ENCODE results near the gene CRYGN. TPM values are rescaled to one million over a fixed set of nuclear protein-coding genes. Genes with fewer than 3 reads are reported as not detected.

CRYGN gene
- total and polyA plus RNA-seq, 12 donors = 0.07 to 0.72 (median 0.22) TPM; not detected in 8

DNA sequence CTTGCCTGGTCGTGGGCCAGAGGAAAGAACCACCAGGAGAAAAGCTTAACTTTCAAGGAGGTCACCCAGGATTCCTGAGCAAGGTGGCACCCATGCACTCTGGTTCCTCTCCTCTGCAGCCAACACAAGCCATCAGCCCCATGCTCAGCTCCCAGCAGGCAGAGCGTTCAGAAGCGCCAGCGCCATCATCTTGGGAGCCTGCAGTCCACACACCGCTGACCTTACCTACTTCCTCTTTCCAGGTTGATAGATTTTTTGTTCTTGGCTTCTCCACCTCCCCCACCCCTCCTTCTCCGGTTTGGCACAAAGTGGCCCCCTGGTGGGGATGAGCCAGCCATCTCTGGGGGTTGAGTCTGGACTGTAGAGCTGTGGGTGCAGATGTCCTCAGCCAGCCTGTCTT lies 28.4 kb downstream of the CRYGN start:
- intact Hi-C loops (cut with DNase I) = no loop called here
- peaks cover 3 to 35% (median 21%) of the 10 kb centered on the region in 9 donors for H3K4me1 ChIP-seq
- H3K27me3 ChIP-seq = peaks cover 6 to 81% (median 57%) of the 10 kb centered on the region in 7 donors
- H3K36me3 ChIP-seq = no peaks in the 10 kb centered on the region
- 70 to 74% methylated on average over 6 of the region's 6 CpGs for WGBS, 2 donors
- ATAC-seq = no peak
- H3K4me3 ChIP-seq = no peak overlapping the region
- DNase-seq = no peak
- H3K9me3 ChIP-seq = no peaks in the 10 kb centered on the region
- H3K27ac ChIP-seq = no peak overlapping the region
- TF ChIP-seq, protein P1, sequence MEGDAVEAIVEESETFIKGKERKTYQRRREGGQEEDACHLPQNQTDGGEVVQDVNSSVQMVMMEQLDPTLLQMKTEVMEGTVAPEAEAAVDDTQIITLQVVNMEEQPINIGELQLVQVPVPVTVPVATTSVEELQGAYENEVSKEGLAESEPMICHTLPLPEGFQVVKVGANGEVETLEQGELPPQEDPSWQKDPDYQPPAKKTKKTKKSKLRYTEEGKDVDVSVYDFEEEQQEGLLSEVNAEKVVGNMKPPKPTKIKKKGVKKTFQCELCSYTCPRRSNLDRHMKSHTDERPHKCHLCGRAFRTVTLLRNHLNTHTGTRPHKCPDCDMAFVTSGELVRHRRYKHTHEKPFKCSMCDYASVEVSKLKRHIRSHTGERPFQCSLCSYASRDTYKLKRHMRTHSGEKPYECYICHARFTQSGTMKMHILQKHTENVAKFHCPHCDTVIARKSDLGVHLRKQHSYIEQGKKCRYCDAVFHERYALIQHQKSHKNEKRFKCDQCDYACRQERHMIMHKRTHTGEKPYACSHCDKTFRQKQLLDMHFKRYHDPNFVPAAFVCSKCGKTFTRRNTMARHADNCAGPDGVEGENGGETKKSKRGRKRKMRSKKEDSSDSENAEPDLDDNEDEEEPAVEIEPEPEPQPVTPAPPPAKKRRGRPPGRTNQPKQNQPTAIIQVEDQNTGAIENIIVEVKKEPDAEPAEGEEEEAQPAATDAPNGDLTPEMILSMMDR (IDR thresholded peaks at IDR 0.05) = no peak

DNA sequence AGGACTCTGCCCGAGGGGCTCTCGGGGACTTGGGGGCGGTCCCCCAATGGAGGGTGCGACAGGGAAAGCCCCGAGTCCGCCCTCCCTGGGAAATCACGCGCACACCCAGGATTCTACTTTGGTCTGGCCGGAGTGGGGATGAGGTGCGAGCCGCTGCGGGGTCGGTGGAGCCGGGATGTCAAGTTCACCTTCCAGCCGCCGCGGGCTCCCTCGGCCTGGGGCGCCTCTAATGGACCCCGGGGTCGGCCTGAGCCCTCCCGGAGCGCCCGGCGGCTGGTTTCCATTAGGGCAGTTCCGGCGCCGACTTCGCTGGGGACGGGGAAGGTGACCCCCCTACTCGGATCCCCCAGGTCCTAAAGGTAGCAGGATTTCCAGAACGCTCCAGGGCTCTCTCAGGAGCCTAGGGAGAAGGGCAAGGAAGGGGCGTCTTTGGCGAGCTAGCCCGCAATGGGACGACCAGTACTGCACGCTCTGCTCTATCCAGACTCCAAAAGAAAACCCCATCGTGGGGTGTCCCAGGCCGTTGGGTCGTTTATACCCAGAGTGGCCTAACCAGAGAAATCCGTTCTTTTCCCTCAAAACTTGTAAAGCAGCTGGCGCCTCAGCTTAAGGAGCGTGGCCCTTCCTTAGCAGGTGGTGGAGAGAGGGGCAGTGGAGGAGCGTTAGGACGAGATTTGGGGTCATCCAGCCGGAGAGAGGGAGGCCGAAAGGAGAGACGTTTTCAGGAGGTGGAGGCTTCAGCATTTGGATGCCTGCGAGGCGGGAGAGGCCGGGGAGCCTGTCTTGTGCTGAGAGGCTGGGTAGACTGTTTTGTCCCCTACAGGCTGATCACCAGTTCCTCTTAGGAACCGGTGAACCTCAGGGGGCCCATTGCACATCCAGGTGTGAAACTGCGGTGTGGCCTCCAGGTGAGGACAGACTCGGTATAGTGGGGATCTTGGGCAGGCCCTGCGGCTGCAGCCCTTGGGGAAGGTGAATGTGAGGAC lies 29.2 kb downstream of the CRYGN start:
- Histone ChIP-seq H3K9me3 (no peaks in the 10 kb centered on the region), H3K27me3 (peaks cover 6 to 85% (median 57%) of the 10 kb centered on the region in 7 donors), H3K36me3 (no peaks in the 10 kb centered on the region), H3K4me3 (peak overlapping the region; percentile 31 to 53 (median 48)), H3K27ac (peak overlapping the region in 1 of 10 donors; percentile 58), H3K4me1 (peaks cover 3 to 26% (median 21%) of the 10 kb centered on the region in 9 donors)
- peak in 6 of 8 donors; percentile 14 to 51 (median 44) for ATAC-seq
- DNase-seq = no peak
- TF ChIP-seq, protein P1 (IDR thresholded peaks at IDR 0.05) = no peak
- intact Hi-C loops (cut with DNase I) = no loop called here
- 22 to 23% methylated on average over 55 of the region's 55 CpGs for WGBS, 2 donors

DNA sequence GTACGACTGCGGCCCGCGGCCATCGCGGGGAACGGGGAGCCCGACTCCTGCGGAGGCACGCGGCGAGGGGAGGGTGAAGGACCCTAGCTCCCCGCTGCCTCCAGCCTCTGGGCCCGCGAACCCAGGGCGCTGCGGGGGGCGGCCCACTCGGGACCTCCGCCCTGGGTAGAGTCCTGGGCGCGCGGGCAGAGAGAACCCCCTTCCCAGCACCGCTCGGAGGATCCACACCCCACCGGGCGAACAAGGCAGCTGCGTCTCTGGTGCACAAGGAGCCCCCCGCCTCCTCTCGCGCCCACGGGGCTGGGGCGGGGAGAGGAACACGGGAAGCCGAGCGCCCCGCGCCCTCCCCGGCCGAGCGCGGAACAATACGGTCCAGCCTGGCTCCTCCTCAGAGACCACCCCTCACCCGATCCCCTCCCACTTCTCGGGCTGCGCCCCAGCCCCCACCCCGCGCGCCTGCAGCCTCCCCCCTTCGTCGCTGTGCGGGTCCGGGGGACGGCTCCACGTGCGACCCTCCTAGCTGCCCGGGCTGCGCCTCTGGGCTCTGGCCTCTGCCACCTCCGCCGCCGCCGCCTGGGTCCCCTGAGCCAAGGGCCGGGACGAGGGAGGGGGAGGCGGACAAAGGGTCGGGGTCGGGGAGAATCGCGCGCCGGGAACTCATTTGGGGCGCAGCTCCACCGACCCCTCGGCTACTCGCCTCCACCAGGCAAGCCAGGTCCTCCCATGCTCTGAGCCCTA lies 30.1 kb downstream of the CRYGN start, which contains the start of gene WDR86:
Gene WDR86 (minus strand): TSS at position 372 of the 738 bp plus-strand sequence. CDS start 449 bp downstream, outside the sequence.
- Histone ChIP-seq H3K9me3 (no peaks in the 10 kb centered on the region), H3K27ac (peak within 1 kb of the TSS in 1 of 10 donors; percentile 58), H3K27me3 (peaks cover 6 to 82% (median 57%) of the 10 kb centered on the region in 7 donors), H3K36me3 (no peaks in the 10 kb centered on the region), H3K4me3 (peak within 1 kb of the TSS; percentile 31 to 53 (median 48)), H3K4me1 (peaks cover 3 to 24% (median 21%) of the 10 kb centered on the region in 9 donors)
- WGBS, 2 donors = 1% methylated on average over 46 to 73 of the region's 75 CpGs
- ATAC-seq (peak in 7 of 8 donors; percentile 12 to 30 (median 15)), DNase-seq (no peak)
- TF ChIP-seq, protein P1 (IDR thresholded peaks at IDR 0.05) = no peak
- intact Hi-C loops (cut with DNase I) = no loop called here

Measured in heart right ventricle (tissue), 16 donors.